HEK293T (cell line): ENCODE data around the gene CPT1A.

Experiments
- NFRKB ChIP-seq: fragments of 450-650 bp; IDR thresholded peaks from 2 replicates; pipeline ENCODE4 v1.6.1; 2016; ENCODE audit warnings: mild to moderate bottlenecking, moderate library complexity
- SP1 ChIP-seq: fragments of 450-650 bp; IDR thresholded peaks from 2 replicates; pipeline ENCODE4 v1.6.1; 2017
- TF ChIP-seq, protein P1 (sequence below): fragments of 450-650 bp; IDR thresholded peaks from 2 replicates; pipeline ENCODE4 v1.6.1; 2016

DNA sequence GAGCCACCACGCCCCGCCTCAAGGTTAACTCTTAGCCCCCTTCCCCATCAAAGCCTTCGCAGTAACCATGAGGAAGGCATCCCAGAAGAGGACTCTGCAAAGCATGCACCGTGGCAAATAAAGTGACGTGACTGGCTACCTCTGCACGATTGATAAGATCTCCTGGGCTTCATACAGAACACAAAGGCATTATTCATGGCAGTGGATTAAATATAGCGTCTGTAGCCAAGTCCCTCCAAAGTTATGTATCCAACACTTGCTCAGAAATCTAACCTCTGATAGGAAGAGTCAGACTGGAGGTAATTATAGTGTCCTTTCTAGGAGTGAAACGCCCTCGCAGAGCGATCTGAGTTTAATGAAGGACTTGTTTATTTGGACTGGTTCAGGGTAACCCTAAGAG is 22.4 kb downstream of the CPT1A start:
- TF ChIP-seq, protein P1, sequence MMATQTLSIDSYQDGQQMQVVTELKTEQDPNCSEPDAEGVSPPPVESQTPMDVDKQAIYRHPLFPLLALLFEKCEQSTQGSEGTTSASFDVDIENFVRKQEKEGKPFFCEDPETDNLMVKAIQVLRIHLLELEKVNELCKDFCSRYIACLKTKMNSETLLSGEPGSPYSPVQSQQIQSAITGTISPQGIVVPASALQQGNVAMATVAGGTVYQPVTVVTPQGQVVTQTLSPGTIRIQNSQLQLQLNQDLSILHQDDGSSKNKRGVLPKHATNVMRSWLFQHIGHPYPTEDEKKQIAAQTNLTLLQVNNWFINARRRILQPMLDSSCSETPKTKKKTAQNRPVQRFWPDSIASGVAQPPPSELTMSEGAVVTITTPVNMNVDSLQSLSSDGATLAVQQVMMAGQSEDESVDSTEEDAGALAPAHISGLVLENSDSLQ = no peak
- no peak for TF ChIP-seq SP1
- no peak for TF ChIP-seq NFRKB
